Astrocyte (in vitro differentiated cells and primary cell): ENCODE data around the gene ADH1A.

Experiments used
- EZH2 ChIP-seq: IDR thresholded peaks from 2 replicates; pipeline ENCODE4 v1.6.1; 2012; ENCODE audit warnings: mild to moderate bottlenecking, low read length, inconsistent platforms; ENCODE audit not compliant: insufficient read depth
- TF ChIP-seq, protein P1 (sequence below): IDR thresholded peaks from 2 replicates; pipeline ENCODE4 v1.5.1; 2011; ENCODE audit warnings: low read depth, mild to moderate bottlenecking, inconsistent platforms, low read length, moderate library complexity; ENCODE audit not compliant: insufficient read depth

DNA sequence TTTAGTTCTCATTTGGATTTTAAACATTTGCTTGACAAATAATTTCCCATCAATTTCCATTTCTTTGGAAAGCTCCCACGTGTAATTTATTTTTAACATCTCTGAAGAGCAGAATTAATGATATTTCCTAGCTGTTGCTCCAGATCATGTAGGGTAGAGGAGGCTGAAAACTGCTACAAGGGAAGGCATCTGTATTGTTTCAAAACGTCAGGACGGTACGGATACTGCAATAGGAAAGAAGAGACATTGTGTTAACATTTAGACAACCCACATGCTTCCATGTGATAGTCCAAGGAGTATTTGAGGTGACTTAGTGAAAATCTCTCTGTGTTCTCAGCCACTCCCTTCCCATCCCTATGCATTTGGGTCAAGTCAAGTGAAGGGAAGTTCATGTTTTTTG is 45.8 kb upstream of the ADH1A start:
- TF ChIP-seq, protein P1, sequence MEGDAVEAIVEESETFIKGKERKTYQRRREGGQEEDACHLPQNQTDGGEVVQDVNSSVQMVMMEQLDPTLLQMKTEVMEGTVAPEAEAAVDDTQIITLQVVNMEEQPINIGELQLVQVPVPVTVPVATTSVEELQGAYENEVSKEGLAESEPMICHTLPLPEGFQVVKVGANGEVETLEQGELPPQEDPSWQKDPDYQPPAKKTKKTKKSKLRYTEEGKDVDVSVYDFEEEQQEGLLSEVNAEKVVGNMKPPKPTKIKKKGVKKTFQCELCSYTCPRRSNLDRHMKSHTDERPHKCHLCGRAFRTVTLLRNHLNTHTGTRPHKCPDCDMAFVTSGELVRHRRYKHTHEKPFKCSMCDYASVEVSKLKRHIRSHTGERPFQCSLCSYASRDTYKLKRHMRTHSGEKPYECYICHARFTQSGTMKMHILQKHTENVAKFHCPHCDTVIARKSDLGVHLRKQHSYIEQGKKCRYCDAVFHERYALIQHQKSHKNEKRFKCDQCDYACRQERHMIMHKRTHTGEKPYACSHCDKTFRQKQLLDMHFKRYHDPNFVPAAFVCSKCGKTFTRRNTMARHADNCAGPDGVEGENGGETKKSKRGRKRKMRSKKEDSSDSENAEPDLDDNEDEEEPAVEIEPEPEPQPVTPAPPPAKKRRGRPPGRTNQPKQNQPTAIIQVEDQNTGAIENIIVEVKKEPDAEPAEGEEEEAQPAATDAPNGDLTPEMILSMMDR = no peak
- no peak for TF ChIP-seq EZH2
